Lung (tissue), 12 donors: ENCODE results near the gene TMTC2. TPM values are rescaled to one million over a fixed set of nuclear protein-coding genes. Genes with fewer than 3 reads are reported as not detected.
"Not testable (repeated sequence)": the region's sequence is repeated elsewhere in the genome, so short reads cannot be mapped to it uniquely, and the experiment has no call there.

Experiments
- ATAC-seq: fragments of 200-7000 bp; cut with Tn5 transposase; one replicate; pipeline ENCODE4 v1.9.1; 2020; ENCODE audit warnings: moderate number of reproducible peaks; ENCODE audit not compliant: insufficient read depth, low FRiP score
- DNase-seq, 3 donors: peaks; one replicate each; pipeline ENCODE4 v3.0.0-alpha.2; 2013 to 2017
- H3K27ac ChIP-seq, 2 donors: one replicate each; pipeline ENCODE4 v1.5.1; 2013; ENCODE audit warnings: mild to moderate bottlenecking in 2 of 2, moderate library complexity in 2 of 2, control low read depth in 1 of 2, inconsistent platforms in 1 of 2, low read depth in 1 of 2, low read length in 1 of 2
- H3K27me3 ChIP-seq, 3 donors: one replicate each; pipeline ENCODE4 v1.5.1; 2013; ENCODE audit warnings: low read length in 2 of 3; ENCODE audit not compliant: control insufficient read depth in 3 of 3, insufficient read depth in 3 of 3
- H3K36me3 ChIP-seq, 4 donors: one replicate each; pipeline ENCODE4 v1.5.1; 2013; ENCODE audit warnings: low read length in 4 of 4, mild to moderate bottlenecking in 1 of 4, moderate library complexity in 1 of 4; ENCODE audit not compliant: control insufficient read depth in 4 of 4, insufficient read depth in 4 of 4
- H3K4me1 ChIP-seq, 5 donors: one replicate each; pipeline ENCODE4 v1.5.1; 2013; ENCODE audit warnings: low read length in 5 of 5, mild to moderate bottlenecking in 2 of 5, moderate library complexity in 1 of 5; ENCODE audit not compliant: control insufficient read depth in 5 of 5, insufficient read depth in 5 of 5
- H3K4me3 ChIP-seq: one replicate; pipeline ENCODE4 v1.5.1; 2013; ENCODE audit warnings: mild to moderate bottlenecking, control low read depth, moderate library complexity
- H3K9ac ChIP-seq, 2 donors: one replicate each; pipeline ENCODE4 v1.5.1; 2013; ENCODE audit warnings: low read length in 2 of 2, control low read depth in 1 of 2; ENCODE audit not compliant: insufficient read depth in 1 of 2
- H3K9me3 ChIP-seq, 4 donors: one replicate each; pipeline ENCODE4 v1.5.1; 2013; ENCODE audit warnings: low read length in 3 of 4, mild to moderate bottlenecking in 1 of 4, moderate library complexity in 1 of 4; ENCODE audit not compliant: control insufficient read depth in 4 of 4, insufficient read depth in 3 of 4
- WGBS, 2 donors: extraction: QIAGEN DNeasy Blood & Tissue Kit; methylation state at CpG; one replicate each; pipeline ENCODE4 v1.1.7; 2013; 5-methylcytosine and 5-hydroxymethylcytosine counted together
- polyA plus RNA-seq, 2 donors: library from polyadenylated mRNA; stranded (reverse); fragments of 200-250 nt; gene quantifications; one replicate each; pipeline ENCODE4 v1.2.1, GENCODE V29; 2013
- total RNA-seq, 2 donors: library from RNA; depleted of rRNA in 1 of 2; stranded (reverse); fragments of >200 nt in 1 of 2; gene quantifications; one replicate each; pipeline ENCODE4 v1.2.1, GENCODE V29; 2014 to 2021
- TF ChIP-seq, protein P1 (sequence below): IDR thresholded peaks from 2 replicates; pipeline ENCODE4 v1.5.1; 2012; ENCODE audit warnings: mild to moderate bottlenecking; ENCODE audit errors: control extremely low read depth, extremely low read depth
- donor health status: control.
- donor health status: control.
- donor health status: Bipolar disorder and iron deficiency.
- donor health status: healthy.
- donor health status: DM: yes; HTN: yes; CAD: no.

TMTC2 gene
- total and polyA plus RNA-seq, 4 donors, result 5.3 to 77.1 (median 14.0) TPM

DNA sequence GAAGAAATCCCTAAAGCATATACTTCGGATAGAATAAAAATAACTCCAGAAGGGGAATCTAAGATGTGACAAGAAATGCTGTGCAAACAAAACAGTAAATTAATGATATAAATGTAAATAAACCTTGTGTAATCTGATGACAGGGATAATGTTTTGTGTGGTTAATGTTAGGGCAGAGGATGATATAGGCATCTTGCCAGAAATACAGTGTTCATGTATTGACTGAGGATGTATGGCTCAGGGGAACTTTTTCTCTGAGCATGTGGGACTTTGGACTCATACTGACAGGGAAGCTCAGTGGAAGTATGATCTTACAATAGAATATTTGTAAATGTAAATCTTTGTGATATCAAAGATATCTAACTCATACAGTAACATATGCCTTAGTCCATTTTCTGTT is 420.2 kb downstream of the TMTC2 start:
- Histone ChIP-seq H3K9me3 (no peaks in the 10 kb centered on the region), H3K4me3 (no peak overlapping the region), H3K27ac (no peak overlapping the region), H3K36me3 (no peaks in the 10 kb centered on the region), H3K4me1 (peaks cover 0 to 9% (median 0%) of the 10 kb centered on the region in 5 donors), H3K27me3 (no peaks in the 10 kb centered on the region), H3K9ac (no peak overlapping the region)
- TF ChIP-seq, protein P1, sequence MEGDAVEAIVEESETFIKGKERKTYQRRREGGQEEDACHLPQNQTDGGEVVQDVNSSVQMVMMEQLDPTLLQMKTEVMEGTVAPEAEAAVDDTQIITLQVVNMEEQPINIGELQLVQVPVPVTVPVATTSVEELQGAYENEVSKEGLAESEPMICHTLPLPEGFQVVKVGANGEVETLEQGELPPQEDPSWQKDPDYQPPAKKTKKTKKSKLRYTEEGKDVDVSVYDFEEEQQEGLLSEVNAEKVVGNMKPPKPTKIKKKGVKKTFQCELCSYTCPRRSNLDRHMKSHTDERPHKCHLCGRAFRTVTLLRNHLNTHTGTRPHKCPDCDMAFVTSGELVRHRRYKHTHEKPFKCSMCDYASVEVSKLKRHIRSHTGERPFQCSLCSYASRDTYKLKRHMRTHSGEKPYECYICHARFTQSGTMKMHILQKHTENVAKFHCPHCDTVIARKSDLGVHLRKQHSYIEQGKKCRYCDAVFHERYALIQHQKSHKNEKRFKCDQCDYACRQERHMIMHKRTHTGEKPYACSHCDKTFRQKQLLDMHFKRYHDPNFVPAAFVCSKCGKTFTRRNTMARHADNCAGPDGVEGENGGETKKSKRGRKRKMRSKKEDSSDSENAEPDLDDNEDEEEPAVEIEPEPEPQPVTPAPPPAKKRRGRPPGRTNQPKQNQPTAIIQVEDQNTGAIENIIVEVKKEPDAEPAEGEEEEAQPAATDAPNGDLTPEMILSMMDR, result no peak
- WGBS, 2 donors, result 82 to 94% methylated on average over 1 of the region's 1 CpG
- ATAC-seq (no peak), DNase-seq (no peak)

DNA sequence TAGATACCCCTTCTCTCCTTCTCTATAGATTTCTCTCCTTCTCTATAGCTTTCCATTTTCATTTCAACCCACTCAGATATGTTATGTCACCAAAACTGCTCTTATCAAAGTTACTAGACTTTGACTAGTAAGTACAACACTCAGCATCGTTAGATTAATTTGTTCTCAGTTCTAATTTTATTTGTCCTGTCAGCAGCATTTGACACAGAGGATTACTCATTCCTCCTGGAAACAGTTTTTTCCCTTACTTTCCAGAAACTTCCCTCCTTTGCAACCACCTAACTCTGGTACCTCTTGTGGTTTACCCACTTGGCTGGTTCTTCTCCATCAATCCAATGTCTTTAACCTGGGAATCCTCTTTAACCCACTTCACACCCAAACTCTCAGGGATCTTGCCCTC is 423.7 kb downstream of the TMTC2 start:
- H3K9me3 ChIP-seq, result no peaks in the 10 kb centered on the region
- no peak overlapping the region for H3K27ac ChIP-seq
- TF ChIP-seq, protein P1, result no peak
- no peak overlapping the region for H3K9ac ChIP-seq
- DNase-seq (no peak), ATAC-seq (no peak)
- no peaks in the 10 kb centered on the region for H3K27me3 ChIP-seq
- no peak overlapping the region for H3K4me3 ChIP-seq
- H3K4me1 ChIP-seq, result no peaks in the 10 kb centered on the region
- no peaks in the 10 kb centered on the region for H3K36me3 ChIP-seq
- WGBS, 2 donors, result 78 to 95% methylated on average over 1 of the region's 1 CpG

DNA sequence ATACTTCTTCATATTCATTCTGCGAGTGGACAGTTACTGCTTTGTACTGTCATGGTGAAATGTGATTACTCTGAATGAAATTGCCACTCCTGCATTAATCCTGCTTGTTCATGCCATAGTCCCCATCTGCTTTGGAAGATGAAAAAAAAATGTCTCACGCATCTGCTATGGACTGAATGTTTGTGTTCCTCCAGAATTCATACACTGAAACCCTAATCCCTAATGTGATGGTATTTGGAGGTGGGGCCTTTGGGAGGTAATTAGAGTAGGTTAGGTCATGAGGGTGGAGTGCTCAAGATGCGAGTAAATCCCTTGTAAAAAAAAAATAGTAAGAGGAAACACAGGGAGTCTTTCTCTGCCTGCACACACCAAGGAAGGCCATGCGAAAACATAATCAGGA is 427.2 kb downstream of the TMTC2 start:
- Histone ChIP-seq H3K27ac (no peak overlapping the region), H3K9ac (no peak overlapping the region), H3K36me3 (no peaks in the 10 kb centered on the region), H3K27me3 (no peaks in the 10 kb centered on the region), H3K4me3 (no peak overlapping the region), H3K4me1 (no peaks in the 10 kb centered on the region), H3K9me3 (no peaks in the 10 kb centered on the region)
- TF ChIP-seq, protein P1, result no peak
- ATAC-seq, result no peak
- no peak for DNase-seq
- WGBS, 2 donors, result 84 to 92% methylated on average over 4 of the region's 4 CpGs

DNA sequence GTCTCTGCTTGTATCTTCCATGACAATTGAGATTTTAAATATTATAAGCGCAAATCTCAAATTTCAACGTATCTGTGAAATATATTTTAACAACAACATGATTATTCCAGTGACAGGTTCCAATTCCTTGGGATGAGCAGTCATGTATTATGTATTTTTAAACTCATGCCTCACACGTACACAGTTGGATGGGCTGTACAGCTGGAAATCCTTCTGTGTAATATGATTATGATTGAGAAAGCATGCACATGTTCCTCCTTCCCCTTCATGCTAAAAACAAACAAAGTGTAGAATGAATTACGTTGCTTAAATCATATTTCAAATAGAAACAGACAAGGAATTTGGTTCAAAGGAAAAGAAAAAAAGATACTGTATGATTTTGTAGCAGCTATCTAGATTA is 428.3 kb downstream of the TMTC2 start:
- ATAC-seq (no peak), DNase-seq (peak in 1 of 3 donors; percentile 41)
- Histone ChIP-seq H3K27me3 (no peaks in the 10 kb centered on the region), H3K4me3 (no peak overlapping the region), H3K4me1 (no peaks in the 10 kb centered on the region), H3K9me3 (no peaks in the 10 kb centered on the region), H3K9ac (no peak overlapping the region), H3K27ac (no peak overlapping the region), H3K36me3 (no peaks in the 10 kb centered on the region)
- WGBS, 2 donors, result 76 to 90% methylated on average over 4 of the region's 4 CpGs
- TF ChIP-seq, protein P1, result no peak

DNA sequence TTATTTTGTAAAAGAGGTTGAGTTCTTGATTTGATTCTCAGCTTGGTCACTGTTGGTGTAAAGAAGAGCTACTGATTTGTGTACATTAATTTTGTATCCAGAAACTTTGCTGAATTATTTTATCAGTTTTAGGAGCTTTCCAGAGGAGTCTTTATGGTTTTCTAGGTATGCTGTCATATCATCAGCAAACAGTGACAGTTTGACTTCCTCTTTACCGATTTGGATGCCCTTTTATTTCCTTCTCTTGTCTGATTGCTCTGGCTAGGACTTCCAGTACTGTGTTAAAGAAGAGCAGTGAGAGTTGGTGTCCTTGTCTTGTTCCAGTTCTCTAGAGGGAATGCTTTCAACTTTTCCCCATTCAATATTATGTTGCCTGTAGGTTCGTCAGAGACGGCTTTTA is 431.2 kb downstream of the TMTC2 start:
- not testable (repeated sequence) for ATAC-seq, H3K9ac ChIP-seq, H3K27me3 ChIP-seq, H3K4me1 ChIP-seq, H3K9me3 ChIP-seq, H3K36me3 ChIP-seq, H3K4me3 ChIP-seq, H3K27ac ChIP-seq, DNase-seq
- 76 to 77% methylated on average over 3 of the region's 3 CpGs for WGBS, 2 donors
